NCI-H2171 (cell line): ENCODE results near the gene PRPF4.
"Not testable (repeated sequence)": the region's sequence is repeated elsewhere in the genome, so short reads cannot be mapped to it uniquely, and the experiment has no call there.

ENCODE experiments used
- DNase-seq: peaks from one replicate; lab custom pipeline; 2025; lab: John Stamatoyannopoulos, UW

The PRPF4 gene

GRCh38 chr9:113275157-113276131, at the start of gene PRPF4, which contains the start of gene CDC26:
Gene PRPF4 (plus strand): TSS chr9:113275658. CDS start chr9:113275744, 86 bp downstream.
Gene CDC26 (minus strand): TSS chr9:113275572. CDS start chr9:113272507, 3,065 bp downstream.
- peak; percentile 96 for DNase-seq

- no peak for DNase-seq
Observed at GRCh38 chr9:113227436-113227835, 48.0 kb upstream of the PRPF4 start.

GRCh38 chr9:113228130-113228665, 47.3 kb upstream of the PRPF4 start:
- no peak for DNase-seq

GRCh38 chr9:113231701-113232100, 43.8 kb upstream of the PRPF4 start:
- no peak for DNase-seq

GRCh38 chr9:113235701-113236255, 39.7 kb upstream of the PRPF4 start:
- DNase-seq = not testable (repeated sequence)

GRCh38 chr9:113237026-113237425, 38.4 kb upstream of the PRPF4 start:
- DNase-seq = no peak

GRCh38 chr9:113238202-113238858, 37.1 kb upstream of the PRPF4 start:
- no peak for DNase-seq

GRCh38 chr9:113238859-113239232, 36.6 kb upstream of the PRPF4 start:
- DNase-seq = no peak

GRCh38 chr9:113241161-113241560, 34.3 kb upstream of the PRPF4 start:
- DNase-seq = no peak

GRCh38 chr9:113244556-113244955, 30.9 kb upstream of the PRPF4 start:
- DNase-seq = no peak

GRCh38 chr9:113245894-113246293, 29.6 kb upstream of the PRPF4 start:
- no peak for DNase-seq

- no peak for DNase-seq
Observed at GRCh38 chr9:113246928-113247327, 28.5 kb upstream of the PRPF4 start.

GRCh38 chr9:113247640-113248039, 27.8 kb upstream of the PRPF4 start:
- no peak for DNase-seq

GRCh38 chr9:113249661-113250060, 25.8 kb upstream of the PRPF4 start:
- DNase-seq = not testable (repeated sequence)

- DNase-seq = no peak
Observed at GRCh38 chr9:113250807-113251206, 24.7 kb upstream of the PRPF4 start.

GRCh38 chr9:113254991-113255390, 20.5 kb upstream of the PRPF4 start:
- DNase-seq = no peak

- DNase-seq = no peak
Observed at GRCh38 chr9:113255438-113255837, 20.0 kb upstream of the PRPF4 start.

- no peak for DNase-seq
Observed at GRCh38 chr9:113257863-113258262, 17.6 kb upstream of the PRPF4 start.

- DNase-seq = no peak
Observed at GRCh38 chr9:113258282-113258681, 17.2 kb upstream of the PRPF4 start.

GRCh38 chr9:113261917-113262671, 13.4 kb upstream of the PRPF4 start:
- DNase-seq = no peak

GRCh38 chr9:113266174-113266573, 9.3 kb upstream of the PRPF4 start:
- no peak for DNase-seq
